Endothelial cell of umbilical vein (primary cell): ENCODE measurements around the gene SAMD10. TPM values are rescaled to one million over a fixed set of nuclear protein-coding genes. Genes with fewer than 3 reads are reported as not detected.

Experiments
- BruUV-seq: library from RNA; stranded (reverse); fragments of 400-500 nt; replicated peaks from 2 replicates; lab custom pipeline; 2021; lab: Mats Ljungman, UMichigan
- CTCF ChIA-PET: fragments of 300-600, 350-600 bp; sonication (Branson Sonifier 250); formaldehyde crosslinking; loops from one replicate; lab custom pipeline; 2021; ENCODE audit warnings: antibody characterized with exemption, inconsistent platforms; lab: Charles Lee
- POLR2A ChIA-PET: fragments of 300-600, 350-600 bp; sonication (Branson Sonifier 250); formaldehyde crosslinking; loops from one replicate; lab custom pipeline; 2021; ENCODE audit warnings: antibody characterized with exemption, inconsistent platforms; lab: Charles Lee
- DNase-seq: peaks from one replicate; pipeline ENCODE4 v3.0.0-alpha.2; 2011; ENCODE audit warnings: low read depth, low spot score
- FAIRE-seq: peaks from 2 replicates; lab custom pipeline; 2011; peaks lifted over from hg19 to GRCh38; lab: Jason Lieb, UNC
- H2AFZ ChIP-seq: 2 replicates; pipeline ENCODE4 v1.6.0; 2012; ENCODE audit warnings: low read depth, low read length, control low read depth, inconsistent platforms
- H3K27ac ChIP-seq: 2 replicates; pipeline ENCODE4 v1.5.1; 2011; ENCODE audit warnings: low read depth, mild to moderate bottlenecking, control low read depth, low read length, moderate library complexity; ENCODE audit not compliant: insufficient read depth
- H3K27me3 ChIP-seq, 2 experiments: 2 replicates each; pipeline versions ENCODE4 v1.6.0 to v1.6.1; 2011; ENCODE audit warnings: low read length in 2 of 2, mixed read lengths in 1 of 2; ENCODE audit not compliant: control insufficient read depth in 2 of 2, insufficient read depth in 2 of 2
- H3K36me3 ChIP-seq, 2 experiments: 2 replicates in 1 of 2; 3 replicates in 1 of 2; pipeline ENCODE4 v1.5.1; 2011; ENCODE audit warnings: low read length in 2 of 2, mild to moderate bottlenecking in 1 of 2, moderate library complexity in 1 of 2; ENCODE audit not compliant: control insufficient read depth in 2 of 2, insufficient read depth in 2 of 2; ENCODE audit errors: extremely low read depth in 1 of 2
- H3K4me1 ChIP-seq: 3 replicates; pipeline ENCODE4 v1.5.1; 2011; ENCODE audit warnings: mild to moderate bottlenecking, low read length; ENCODE audit not compliant: control insufficient read depth, insufficient read depth; ENCODE audit errors: extremely low read depth
- H3K4me2 ChIP-seq: 2 replicates; pipeline ENCODE4 v1.6.1; 2011; ENCODE audit warnings: low read length, control low read depth, mixed read lengths; ENCODE audit not compliant: insufficient read depth
- H3K4me3 ChIP-seq, 3 experiments: fragments of 200-600 bp in 1 of 3; sonication (generic), shearing (Covaris generic) in 1 of 3; replicated peaks in 1 of 3; 2 replicates each; pipeline ENCODE4 v1.5.1; 2011 to 2016; ENCODE audit warnings: control low read depth in 3 of 3, low read length in 3 of 3, mild to moderate bottlenecking in 2 of 3, inconsistent platforms in 1 of 3, low read depth in 1 of 3, moderate library complexity in 1 of 3; ENCODE audit not compliant: insufficient read depth in 1 of 3
- H3K79me2 ChIP-seq: 2 replicates; pipeline ENCODE4 v1.6.0; 2012; ENCODE audit warnings: low read length, inconsistent platforms; ENCODE audit not compliant: control insufficient read depth, insufficient read depth
- H3K9ac ChIP-seq: replicated peaks from 2 replicates; pipeline ENCODE3; 2011; ENCODE audit warnings: low read length, control low read depth; ENCODE audit not compliant: insufficient read depth; ENCODE audit errors: extremely low read depth
- H3K9me1 ChIP-seq: replicated peaks from 3 replicates; pipeline ENCODE4 v1.6.0; 2011; ENCODE audit warnings: mild to moderate bottlenecking, low read length; ENCODE audit not compliant: control insufficient read depth, insufficient read depth; ENCODE audit errors: extremely low read depth
- H3K9me3 ChIP-seq: replicated peaks from 2 replicates; pipeline ENCODE4 v1.5.1; 2012; ENCODE audit warnings: low read length, inconsistent platforms; ENCODE audit not compliant: control insufficient read depth, insufficient read depth
- H4K20me1 ChIP-seq: replicated peaks from 2 replicates; pipeline ENCODE3; 2011; ENCODE audit warnings: mild to moderate bottlenecking, low read length; ENCODE audit not compliant: control insufficient read depth, insufficient read depth; ENCODE audit errors: extremely low read depth
- CTCF ChIP-seq, 2 donors: IDR thresholded peaks; 1 replicate in 1 of 2; 2 replicates in 1 of 2; pipeline ENCODE4 v1.5.1; 2011; ENCODE audit warnings: low read length in 2 of 2, mild to moderate bottlenecking in 2 of 2, moderate library complexity in 2 of 2, control low read depth in 1 of 2, inconsistent platforms in 1 of 2, low read depth in 1 of 2; ENCODE audit not compliant: insufficient read depth in 1 of 2; ENCODE audit errors: extremely low read depth in 1 of 2
- EZH2 ChIP-seq: IDR thresholded peaks from 2 replicates; pipeline ENCODE4 v1.6.1; 2012; ENCODE audit warnings: borderline replicate concordance, low read depth, mild to moderate bottlenecking, moderate library complexity, low read length, inconsistent platforms; ENCODE audit not compliant: severe bottlenecking
- FOS ChIP-seq: IDR thresholded peaks from 2 replicates; pipeline ENCODE4 v1.6.1; 2011; ENCODE audit warnings: mild to moderate bottlenecking, low read length, moderate library complexity, borderline replicate concordance; ENCODE audit not compliant: insufficient read depth
- GATA2 ChIP-seq: IDR thresholded peaks from 2 replicates; pipeline ENCODE4 v1.7.0; 2011; ENCODE audit warnings: low read depth, mild to moderate bottlenecking, moderate library complexity, mixed read lengths, low read length; ENCODE audit not compliant: insufficient read length, insufficient read depth
- JUN ChIP-seq: IDR thresholded peaks from 2 replicates; pipeline ENCODE4 v1.6.1; 2011; ENCODE audit warnings: borderline replicate concordance, low read depth; ENCODE audit not compliant: insufficient read length, insufficient read depth
- MAX ChIP-seq: IDR thresholded peaks from 2 replicates; pipeline ENCODE4 v1.6.1; 2011; ENCODE audit not compliant: insufficient read depth, insufficient read length
- MYC ChIP-seq: IDR thresholded peaks from one replicate; pipeline ENCODE4 v1.6.1; 2011; ENCODE audit warnings: mild to moderate bottlenecking, low read depth, low read length
- POLR2A ChIP-seq: IDR thresholded peaks from 2 replicates; pipeline ENCODE4 v1.6.1; 2012; ENCODE audit warnings: low read depth, mild to moderate bottlenecking, control low read depth, low read length
- POLR2AphosphoS5 ChIP-seq: IDR thresholded peaks from 2 replicates; pipeline ENCODE4 v1.6.1; 2012; ENCODE audit warnings: low read depth, mild to moderate bottlenecking, control low read depth, low read length, moderate library complexity; ENCODE audit not compliant: insufficient read depth
- dilution Hi-C: fragments of 300-500 bp; cut with MboI; formaldehyde crosslinking; loops from one replicate; pipeline ENCODE4 v1.15.0; 2019; ENCODE audit warnings: low sequenced_read_pairs; ENCODE audit not compliant: extremely low pct_ligation_motif_present
- intact Hi-C: fragments of 100-400 bp; cut with micrococcal nuclease; formaldehyde crosslinking; loops from one replicate; pipeline ENCODE4 v1.10.0; 2022
- polyA plus RNA-seq, 4 experiments: library from polyadenylated mRNA; depleted of rRNA in 3 of 4; stranded (reverse) in 3 of 4; unstranded in 1 of 4; fragments of >200 nt; gene quantifications; 2 replicates each; pipeline versions ENCODE4 v1.2.1 to v1.2.3, GENCODE V29; 2011 to 2012; ENCODE audit warnings: missing spikeins in 1 of 4
- total RNA-seq: library from RNA; stranded (reverse); gene quantifications from 2 replicates; pipeline ENCODE4 v1.2.3, GENCODE V29; 2021

Gene SAMD10
- total and polyA plus RNA-seq, 2 donors (not counting 3 experiments of a cell fraction or from before 2014, with no cell fraction given), result 4.7 to 5.3 TPM

- dilution Hi-C loops (no loop called here), intact Hi-C loops (no loop called here)
- Histone ChIP-seq H3K9me3 (no peaks in the 10 kb centered on the region), H3K9ac (no peak overlapping the region), H2AFZ (no peak overlapping the region), H3K4me3 (no peak overlapping the region), H3K36me3 (peaks cover 12 to 43% of the 10 kb centered on the region in 2 experiments), H3K9me1 (no peaks in the 10 kb centered on the region), H3K27me3 (no peaks in the 10 kb centered on the region), H3K4me2 (no peak overlapping the region), H3K4me1 (peaks cover 9% of the 10 kb centered on the region), H3K27ac (no peak overlapping the region), H3K79me2 (peaks cover 7% of the 10 kb centered on the region), H4K20me1 (no peaks in the 10 kb centered on the region)
- DNase-seq (no peak), FAIRE-seq (no peak)
- CTCF ChIA-PET, result no interaction called here
- no peak for TF ChIP-seq MYC
- TF ChIP-seq FOS, result no peak
- no peak for TF ChIP-seq POLR2A
- TF ChIP-seq MAX, result no peak
- no peak for TF ChIP-seq POLR2AphosphoS5
- TF ChIP-seq EZH2, result no peak
- no peak for TF ChIP-seq GATA2
- no peak for TF ChIP-seq JUN
- no peak for TF ChIP-seq CTCF (IDR thresholded peaks at IDR 0.05; ENCODE audit: extremely low read depth in 1 of 2, insufficient read depth in 1 of 2, low read depth in 1 of 2, low read length in 2 of 2)
- BruUV-seq, result no TSS peak
- POLR2A ChIA-PET, result no interaction called here
These were observed 13.1 kb downstream of the SAMD10 start for GRCh38 chr20:63966172-63966943.
